IMR-90 (cell line): ENCODE data around the gene HELZ. TPM values are rescaled to one million over a fixed set of nuclear protein-coding genes. Genes with fewer than 3 reads are reported as not detected.

Source experiments
- ATAC-seq: fragments of 200-7000 bp; cut with Tn5 transposase; 2 replicates; pipeline ENCODE4 v1.9.1; 2020; ENCODE audit warnings: low read depth, mild to moderate bottlenecking, moderate library complexity
- BruUV-seq: library from RNA; stranded (reverse); fragments of 400-500 nt; replicated peaks from 2 replicates; lab custom pipeline; 2021; lab: Mats Ljungman, UMichigan
- CTCF ChIA-PET: fragments of 300-600 bp; formaldehyde crosslinking; extraction: SDS; loops from one replicate; lab custom pipeline; 2021; ENCODE audit warnings: antibody characterized with exemption; lab: Yijun Ruan, JAX
- POLR2A ChIA-PET: fragments of 300-600 bp; sonication (Branson Sonifier 250); formaldehyde crosslinking; loops from one replicate; lab custom pipeline; 2022; ENCODE audit warnings: antibody characterized with exemption; ENCODE audit not compliant: unreplicated experiment; lab: Charles Lee
- DNase-seq: peaks from one replicate; pipeline ENCODE4 v3.0.0; 2013
- H2AFZ ChIP-seq: replicated peaks from 2 replicates; pipeline ENCODE3; 2013; ENCODE audit warnings: low read length, mild to moderate bottlenecking; ENCODE audit not compliant: poor library complexity
- H2AK5ac ChIP-seq: 2 replicates; pipeline ENCODE4 v1.6.1; 2013; ENCODE audit warnings: low read depth, low read length, inconsistent platforms
- H2AK9ac ChIP-seq: replicated peaks from 2 replicates; pipeline ENCODE3; 2013; ENCODE audit warnings: mild to moderate bottlenecking, low read depth, low read length, moderate library complexity; ENCODE audit not compliant: poor library complexity
- H2BK120ac ChIP-seq: 2 replicates; pipeline ENCODE4 v1.6.1; 2013; ENCODE audit warnings: low read depth, low read length, inconsistent platforms
- H2BK15ac ChIP-seq: 3 replicates; pipeline ENCODE4 v1.6.1; 2013; ENCODE audit warnings: low read depth, low read length, inconsistent platforms
- H2BK20ac ChIP-seq: 2 replicates; pipeline ENCODE4 v1.6.1; 2013; ENCODE audit warnings: low read depth, mild to moderate bottlenecking, inconsistent platforms, low read length, moderate library complexity
- H2BK5ac ChIP-seq: 2 replicates; pipeline ENCODE4 v1.6.1; 2013; ENCODE audit warnings: mild to moderate bottlenecking, low read depth, low read length, inconsistent platforms; ENCODE audit not compliant: poor library complexity, severe bottlenecking
- H3K14ac ChIP-seq: replicated peaks from 2 replicates; pipeline ENCODE4 v1.6.1; 2013; ENCODE audit warnings: low read depth, low read length, inconsistent platforms
- H3K18ac ChIP-seq: 2 replicates; pipeline ENCODE4 v1.6.1; 2013; ENCODE audit warnings: low read depth, low read length, control low read depth
- H3K23ac ChIP-seq: 2 replicates; pipeline ENCODE4 v1.6.1; 2013; ENCODE audit warnings: low read depth, low read length, inconsistent platforms
- H3K27ac ChIP-seq: 2 replicates; pipeline ENCODE4 v1.5.1; 2013; ENCODE audit warnings: mild to moderate bottlenecking, control low read depth, low read length; ENCODE audit not compliant: insufficient read depth
- H3K27me3 ChIP-seq: 2 replicates; pipeline ENCODE4 v1.6.1; 2013; ENCODE audit warnings: low read length; ENCODE audit not compliant: control insufficient read depth, insufficient read depth
- H3K36me3 ChIP-seq: 2 replicates; pipeline ENCODE4 v1.6.1; 2013; ENCODE audit warnings: low read length, mixed read lengths; ENCODE audit not compliant: control insufficient read depth, insufficient read depth
- H3K4ac ChIP-seq: 2 replicates; pipeline ENCODE4 v1.6.1; 2013; ENCODE audit warnings: low read depth, low read length, inconsistent platforms
- H3K4me1 ChIP-seq: 2 replicates; pipeline ENCODE4 v1.6.1; 2013; ENCODE audit warnings: low read length, mixed read lengths; ENCODE audit not compliant: control insufficient read depth, insufficient read depth
- H3K4me2 ChIP-seq: 2 replicates; pipeline ENCODE4 v1.6.1; 2013; ENCODE audit warnings: low read depth, mild to moderate bottlenecking, control low read depth, low read length, moderate library complexity
- H3K4me3 ChIP-seq: 2 replicates; pipeline ENCODE4 v1.5.1; 2013; ENCODE audit warnings: low read depth, mild to moderate bottlenecking, control low read depth, low read length, moderate library complexity; ENCODE audit not compliant: insufficient read depth
- H3K56ac ChIP-seq: 2 replicates; pipeline ENCODE4 v1.6.1; 2013; ENCODE audit warnings: low read length, inconsistent platforms; ENCODE audit not compliant: insufficient read depth; ENCODE audit errors: extremely low read depth
- H3K79me1 ChIP-seq, 2 experiments: 2 replicates each; pipeline ENCODE4 v1.6.1; 2013; ENCODE audit warnings: low read length in 2 of 2, inconsistent platforms in 1 of 2, low read depth in 1 of 2
- H3K9ac ChIP-seq: 2 replicates; pipeline ENCODE4 v1.6.1; 2013; ENCODE audit warnings: low read depth, low read length, control low read depth
- H3K9me1 ChIP-seq: 2 replicates; pipeline ENCODE4 v1.6.1; 2013; ENCODE audit warnings: low read length, inconsistent platforms; ENCODE audit not compliant: insufficient read depth
- H3K9me3 ChIP-seq: 2 replicates; pipeline ENCODE4 v1.6.1; 2013; ENCODE audit warnings: low read length; ENCODE audit not compliant: control insufficient read depth, insufficient read depth
- H4K20me1 ChIP-seq: 2 replicates; pipeline ENCODE4 v1.6.1; 2013; ENCODE audit warnings: low read length, inconsistent platforms; ENCODE audit not compliant: insufficient read depth
- H4K5ac ChIP-seq: 2 replicates; pipeline ENCODE4 v1.6.1; 2013; ENCODE audit warnings: mild to moderate bottlenecking, low read depth, low read length, control low read depth
- H4K8ac ChIP-seq, 2 experiments: 2 replicates each; pipeline ENCODE4 v1.6.1; 2013; ENCODE audit warnings: low read depth in 2 of 2, low read length in 2 of 2, control low read depth in 1 of 2, inconsistent platforms in 1 of 2
- H4K91ac ChIP-seq: 2 replicates; pipeline ENCODE4 v1.6.1; 2013; ENCODE audit warnings: low read depth, low read length, inconsistent platforms; ENCODE audit not compliant: insufficient read depth
- BHLHE40 ChIP-seq: fragments of 150-350 bp; IDR thresholded peaks from 2 replicates; pipeline ENCODE4 v1.6.1; 2016; ENCODE audit warnings: mild to moderate bottlenecking, low read depth, low read length
- FOS ChIP-seq: fragments of 150-350 bp; IDR thresholded peaks from 2 replicates; pipeline ENCODE4 v1.6.1; 2016; ENCODE audit warnings: low read depth, low read length
- MXI1 ChIP-seq: IDR thresholded peaks from 2 replicates; pipeline ENCODE4 v1.6.1; 2012; ENCODE audit warnings: low read depth, mild to moderate bottlenecking, low read length, moderate library complexity, borderline replicate concordance
- NFE2L2 ChIP-seq: fragments of 150-350 bp; IDR thresholded peaks from 2 replicates; pipeline ENCODE4 v1.6.1; 2016; ENCODE audit warnings: low read depth, mild to moderate bottlenecking, low read length
- RCOR1 ChIP-seq: IDR thresholded peaks from 2 replicates; pipeline ENCODE4 v1.6.1; 2012; ENCODE audit warnings: mild to moderate bottlenecking, low read length, improper control_type of control experiment; ENCODE audit not compliant: insufficient replicate concordance
- RFX5 ChIP-seq: IDR thresholded peaks from 2 replicates; pipeline ENCODE4 v1.8.0; 2012; ENCODE audit warnings: low read depth, mild to moderate bottlenecking, low read length, moderate library complexity
- WGBS, 2 experiments: methylation state at CpG; one replicate each; pipeline versions ENCODE4 v1.1.5 to v1.1.7; 2013; ENCODE audit warnings: missing lambda C conversion rate in 2 of 2; ENCODE audit not compliant: insufficient read length in 1 of 2; ENCODE audit errors: extremely low coverage in 2 of 2; 5-methylcytosine and 5-hydroxymethylcytosine counted together
- dilution Hi-C: fragments of 300-500 bp; cut with HindIII; formaldehyde crosslinking; loops from one replicate; pipeline ENCODE4 v1.14.3; 2018; ENCODE audit warnings: low sequenced_read_pairs; ENCODE audit not compliant: unreplicated experiment
- in situ Hi-C: fragments of 300-500 bp; cut with MboI; formaldehyde crosslinking; loops from 3 replicates; pipeline ENCODE4 v1.14.3; 2019; ENCODE audit warnings: low sequenced_read_pairs, inconsistent platforms, mixed read lengths
- intact Hi-C: fragments of 100-400 bp; cut with micrococcal nuclease; formaldehyde crosslinking; loops from 2 replicates; pipeline ENCODE4 v1.10.0; 2022
- polyA plus RNA-seq, 3 experiments: library from polyadenylated mRNA; depleted of rRNA; stranded (reverse); fragments of >200 nt; gene quantifications; 2 replicates each; pipeline ENCODE4 v1.2.3, GENCODE V29; 2012; ENCODE audit warnings: low replicate concordance in 1 of 3
- total RNA-seq: library from RNA; depleted of rRNA; stranded (reverse); fragments of >200 nt; gene quantifications from 2 replicates; pipeline ENCODE4 v1.2.3, GENCODE V29; 2012
- TF ChIP-seq, protein P1 (sequence below): conservative IDR thresholded peaks from 2 replicates; pipeline ENCODE4 v1.5.1; 2012; ENCODE audit warnings: mild to moderate bottlenecking, low read depth, low read length, improper control_type of control experiment

Gene HELZ
- total and polyA plus RNA-seq, 2 of the 4 experiments (the other 2 are of a cell fraction), result 8.0 to 60.6 TPM

GRCh38 chr17:67241719-67242341 is 3.2 kb downstream of the HELZ start:
- Histone ChIP-seq H3K9me3 (no peaks in the 10 kb centered on the region), H4K8ac (no peak overlapping the region), H3K14ac (no peak overlapping the region), H3K27me3 (no peaks in the 10 kb centered on the region), H2AK5ac (no peak overlapping the region), H4K91ac (no peak overlapping the region), H3K4me2 (no peak overlapping the region), H3K36me3 (peaks cover 8% of the 10 kb centered on the region), H3K4me3 (no peak overlapping the region), H4K5ac (no peak overlapping the region), H2AFZ (no peak overlapping the region), H3K9me1 (peaks cover 6% of the 10 kb centered on the region; the same call in 1 of the 2 replicates), H3K4ac (no peak overlapping the region), H3K4me1 (peaks cover 4% of the 10 kb centered on the region), H2BK15ac (no peak overlapping the region), H3K18ac (no peak overlapping the region), H3K27ac (no peak overlapping the region), H2BK120ac (no peak overlapping the region), H4K20me1 (peaks cover 21% of the 10 kb centered on the region; the same call in 1 of the 2 replicates), H3K9ac (no peak overlapping the region), H3K79me1 (peaks cover 18 to 38% of the 10 kb centered on the region in 2 experiments), H3K23ac (no peak overlapping the region), H2AK9ac (no peak overlapping the region), H3K56ac (no peak overlapping the region), H2BK5ac (no peak overlapping the region), H2BK20ac (no peak overlapping the region)
- no TSS peak for BruUV-seq
- intact Hi-C loops, result loop anchor here (5.0 kb wide), 1 partner anchor 100 kb away; no protein-coding TSS in a partner anchor
- DNase-seq, result no peak
- TF ChIP-seq NFE2L2 (no peak), RCOR1 (no peak), FOS (no peak), RFX5 (no peak), BHLHE40 (no peak), MXI1 (no peak)
- TF ChIP-seq, protein P1, sequence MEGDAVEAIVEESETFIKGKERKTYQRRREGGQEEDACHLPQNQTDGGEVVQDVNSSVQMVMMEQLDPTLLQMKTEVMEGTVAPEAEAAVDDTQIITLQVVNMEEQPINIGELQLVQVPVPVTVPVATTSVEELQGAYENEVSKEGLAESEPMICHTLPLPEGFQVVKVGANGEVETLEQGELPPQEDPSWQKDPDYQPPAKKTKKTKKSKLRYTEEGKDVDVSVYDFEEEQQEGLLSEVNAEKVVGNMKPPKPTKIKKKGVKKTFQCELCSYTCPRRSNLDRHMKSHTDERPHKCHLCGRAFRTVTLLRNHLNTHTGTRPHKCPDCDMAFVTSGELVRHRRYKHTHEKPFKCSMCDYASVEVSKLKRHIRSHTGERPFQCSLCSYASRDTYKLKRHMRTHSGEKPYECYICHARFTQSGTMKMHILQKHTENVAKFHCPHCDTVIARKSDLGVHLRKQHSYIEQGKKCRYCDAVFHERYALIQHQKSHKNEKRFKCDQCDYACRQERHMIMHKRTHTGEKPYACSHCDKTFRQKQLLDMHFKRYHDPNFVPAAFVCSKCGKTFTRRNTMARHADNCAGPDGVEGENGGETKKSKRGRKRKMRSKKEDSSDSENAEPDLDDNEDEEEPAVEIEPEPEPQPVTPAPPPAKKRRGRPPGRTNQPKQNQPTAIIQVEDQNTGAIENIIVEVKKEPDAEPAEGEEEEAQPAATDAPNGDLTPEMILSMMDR, result no peak
- dilution Hi-C loops, result no loop called here
- no peak for ATAC-seq
- CTCF ChIA-PET, result interaction anchor here (0.6 kb wide), 1 partner anchor 611 kb away, joined by 3 read pairs; no protein-coding TSS in a partner anchor
- WGBS, 2 experiments, result no CpG with 5 or more reads among the region's 7 CpGs
- POLR2A ChIA-PET, result no interaction called here
- in situ Hi-C loops, result no loop called here
